ENCODE results near the gene OR52M1. TPM values are rescaled to one million over a fixed set of nuclear protein-coding genes. Genes with fewer than 3 reads are reported as not detected.
A peak's percentile ranks its signal among the peaks of the same experiment; 100 is the strongest.
"Not testable (repeated sequence)": the region's sequence is repeated elsewhere in the genome, so short reads cannot be mapped to it uniquely, and the experiment has no call there.

The OR52M1 gene, protein sequence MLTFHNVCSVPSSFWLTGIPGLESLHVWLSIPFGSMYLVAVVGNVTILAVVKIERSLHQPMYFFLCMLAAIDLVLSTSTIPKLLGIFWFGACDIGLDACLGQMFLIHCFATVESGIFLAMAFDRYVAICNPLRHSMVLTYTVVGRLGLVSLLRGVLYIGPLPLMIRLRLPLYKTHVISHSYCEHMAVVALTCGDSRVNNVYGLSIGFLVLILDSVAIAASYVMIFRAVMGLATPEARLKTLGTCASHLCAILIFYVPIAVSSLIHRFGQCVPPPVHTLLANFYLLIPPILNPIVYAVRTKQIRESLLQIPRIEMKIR
- total RNA-seq = not detected

DNA sequence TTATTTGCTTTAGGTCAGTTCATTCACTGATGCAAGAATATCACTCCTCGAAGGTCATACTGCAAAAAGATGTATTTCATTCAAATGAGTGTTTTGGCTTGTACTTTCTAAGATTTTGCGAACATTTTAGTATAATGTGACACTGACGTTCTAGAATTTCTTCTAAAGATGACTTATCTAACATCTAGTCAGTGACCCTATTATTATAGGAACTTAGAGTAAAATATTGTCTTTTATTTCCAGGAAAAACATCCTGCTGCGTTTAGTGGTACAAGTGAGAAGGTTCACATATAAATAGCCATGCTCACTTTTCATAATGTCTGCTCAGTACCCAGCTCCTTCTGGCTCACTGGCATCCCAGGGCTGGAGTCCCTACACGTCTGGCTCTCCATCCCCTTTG lies at the start of gene OR52M1:
Gene OR52M1 (plus strand): TSS at position 301 of the 400 bp plus-strand sequence. CDS start 0 bp downstream, at position 301.
- peaks cover 1% of the 10 kb centered on the region for H3K27me3 Mint-ChIP-seq (ENCODE audit: low read depth)
- H3K9me3 Mint-ChIP-seq = no peaks in the 10 kb centered on the region
- H3K4me3 Mint-ChIP-seq = no peak within 1 kb of the TSS
- no peak within 1 kb of the TSS for H3K27ac Mint-ChIP-seq
- H3K4me1 Mint-ChIP-seq (ENCODE audit: low read depth) = no peaks in the 10 kb centered on the region
- CTCF ChIA-PET = interaction anchor here (7.8 kb wide), 1 partner anchor 358 kb away, joined by 95 read pairs; no protein-coding TSS in a partner anchor
- intact Hi-C loops (cut with micrococcal nuclease) = no loop called here
- no peak for DNase-seq
- no peaks in the 10 kb centered on the region for H3K36me3 Mint-ChIP-seq (ENCODE audit: low read depth)

DNA sequence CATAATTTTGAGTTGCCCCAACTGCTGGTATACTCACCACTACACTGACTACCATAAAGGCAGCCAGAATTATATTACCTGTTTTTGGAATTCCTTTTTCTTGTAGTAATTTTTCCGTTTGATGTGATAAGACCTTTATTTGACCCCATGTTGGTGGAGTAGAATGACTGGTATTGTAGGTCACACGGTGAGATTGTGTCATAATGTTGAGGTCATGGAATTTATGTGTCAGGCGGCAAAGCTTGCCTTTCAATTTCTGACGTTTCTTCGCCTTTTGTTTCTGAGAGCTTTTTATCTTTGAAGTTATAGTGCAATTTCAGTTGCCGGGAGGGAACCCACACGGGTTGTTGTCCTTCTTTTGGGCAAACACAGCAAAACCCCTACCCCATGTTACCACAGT lies 49.5 kb upstream of the OR52M1 start:
- H3K27me3 Mint-ChIP-seq (ENCODE audit: low read depth) = peaks cover 6% of the 10 kb centered on the region
- peak; percentile 10 for DNase-seq
- H3K27ac Mint-ChIP-seq = no peak overlapping the region
- no peak overlapping the region for H3K4me3 Mint-ChIP-seq
- peaks cover 3% of the 10 kb centered on the region for H3K4me1 Mint-ChIP-seq (ENCODE audit: low read depth)
- CTCF ChIA-PET = interaction anchor here (0.7 to 5.3 kb wide), 3 partner anchors 44 to 309 kb away, joined by 3 to 68 read pairs (median 4); no protein-coding TSS in a partner anchor
- intact Hi-C loops (cut with micrococcal nuclease) = no loop called here
- peaks cover 6% of the 10 kb centered on the region for H3K9me3 Mint-ChIP-seq
- no peaks in the 10 kb centered on the region for H3K36me3 Mint-ChIP-seq (ENCODE audit: low read depth)

GRCh38 chr11:4495986-4496385 lies 49.0 kb upstream of the OR52M1 start:
- H3K4me3 Mint-ChIP-seq = no peak overlapping the region
- H3K27me3 Mint-ChIP-seq (ENCODE audit: low read depth) = peaks cover 6% of the 10 kb centered on the region
- intact Hi-C loops (cut with micrococcal nuclease) = no loop called here
- DNase-seq = no peak
- peaks cover 3% of the 10 kb centered on the region for H3K4me1 Mint-ChIP-seq (ENCODE audit: low read depth)
- H3K9me3 Mint-ChIP-seq = peaks cover 6% of the 10 kb centered on the region
- CTCF ChIA-PET = interaction anchor here (5.3 kb wide), 1 partner anchor 310 kb away, joined by 68 read pairs; no protein-coding TSS in a partner anchor
- H3K36me3 Mint-ChIP-seq (ENCODE audit: low read depth) = no peaks in the 10 kb centered on the region
- no peak overlapping the region for H3K27ac Mint-ChIP-seq

DNA sequence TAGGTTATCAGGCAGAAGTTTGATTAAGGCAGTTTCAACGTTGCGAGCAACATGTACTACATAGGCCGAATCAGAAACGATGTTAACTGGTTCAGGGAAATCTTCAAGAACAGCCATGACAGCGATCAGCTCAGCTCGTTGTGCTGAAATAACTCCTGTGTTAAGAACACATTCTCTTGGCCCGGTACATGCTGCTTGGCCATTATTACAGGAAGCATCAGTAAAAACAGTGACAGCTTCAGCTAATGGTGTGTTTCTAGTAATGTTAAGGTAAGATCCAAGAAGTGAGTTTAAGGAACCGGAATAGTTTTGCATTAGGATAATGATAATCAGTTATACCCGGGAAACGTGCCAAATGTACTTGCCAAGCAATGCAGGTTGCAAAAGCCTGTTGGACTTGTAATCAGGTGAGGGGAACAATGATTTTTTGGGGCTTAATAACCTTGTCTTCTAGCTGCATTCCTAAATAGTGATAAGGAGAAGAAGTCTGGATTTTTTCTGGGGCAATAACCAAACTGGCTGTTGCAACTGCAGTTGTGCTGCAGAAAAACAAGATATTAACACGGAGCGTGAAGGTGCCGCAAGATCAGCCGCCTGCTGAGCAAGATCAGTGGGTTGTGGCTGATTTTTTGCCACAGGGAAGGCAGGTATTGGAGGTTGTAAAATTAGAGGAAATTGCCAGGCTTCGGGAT lies 48.3 kb upstream of the OR52M1 start:
- intact Hi-C loops (cut with micrococcal nuclease) = no loop called here
- no peak overlapping the region for H3K27ac Mint-ChIP-seq
- H3K36me3 Mint-ChIP-seq (ENCODE audit: low read depth) = no peaks in the 10 kb centered on the region
- no peak for DNase-seq
- H3K4me3 Mint-ChIP-seq = no peak overlapping the region
- peaks cover under 1% of the 10 kb centered on the region for H3K9me3 Mint-ChIP-seq
- H3K27me3 Mint-ChIP-seq (ENCODE audit: low read depth) = peaks cover 6% of the 10 kb centered on the region
- H3K4me1 Mint-ChIP-seq (ENCODE audit: low read depth) = peaks cover 3% of the 10 kb centered on the region
- CTCF ChIA-PET = interaction anchor here (5.3 kb wide), 1 partner anchor 311 kb away, joined by 68 read pairs; no protein-coding TSS in a partner anchor

- CTCF ChIA-PET = interaction anchor here (1.1 kb wide), 1 partner anchor 322 kb away, joined by 3 read pairs; no protein-coding TSS in a partner anchor
- Mint-ChIP-seq H3K4me3 (no peak overlapping the region), H3K27me3 (ENCODE audit: low read depth) (peaks cover 7% of the 10 kb centered on the region), H3K36me3 (ENCODE audit: low read depth) (no peaks in the 10 kb centered on the region), H3K4me1 (ENCODE audit: low read depth) (no peaks in the 10 kb centered on the region), H3K9me3 (peaks cover 5% of the 10 kb centered on the region), H3K27ac (no peak overlapping the region)
- DNase-seq = no peak
- intact Hi-C loops (cut with micrococcal nuclease) = no loop called here
These were observed 36.1 kb upstream of the OR52M1 start for GRCh38 chr11:4508886-4509285.

DNA sequence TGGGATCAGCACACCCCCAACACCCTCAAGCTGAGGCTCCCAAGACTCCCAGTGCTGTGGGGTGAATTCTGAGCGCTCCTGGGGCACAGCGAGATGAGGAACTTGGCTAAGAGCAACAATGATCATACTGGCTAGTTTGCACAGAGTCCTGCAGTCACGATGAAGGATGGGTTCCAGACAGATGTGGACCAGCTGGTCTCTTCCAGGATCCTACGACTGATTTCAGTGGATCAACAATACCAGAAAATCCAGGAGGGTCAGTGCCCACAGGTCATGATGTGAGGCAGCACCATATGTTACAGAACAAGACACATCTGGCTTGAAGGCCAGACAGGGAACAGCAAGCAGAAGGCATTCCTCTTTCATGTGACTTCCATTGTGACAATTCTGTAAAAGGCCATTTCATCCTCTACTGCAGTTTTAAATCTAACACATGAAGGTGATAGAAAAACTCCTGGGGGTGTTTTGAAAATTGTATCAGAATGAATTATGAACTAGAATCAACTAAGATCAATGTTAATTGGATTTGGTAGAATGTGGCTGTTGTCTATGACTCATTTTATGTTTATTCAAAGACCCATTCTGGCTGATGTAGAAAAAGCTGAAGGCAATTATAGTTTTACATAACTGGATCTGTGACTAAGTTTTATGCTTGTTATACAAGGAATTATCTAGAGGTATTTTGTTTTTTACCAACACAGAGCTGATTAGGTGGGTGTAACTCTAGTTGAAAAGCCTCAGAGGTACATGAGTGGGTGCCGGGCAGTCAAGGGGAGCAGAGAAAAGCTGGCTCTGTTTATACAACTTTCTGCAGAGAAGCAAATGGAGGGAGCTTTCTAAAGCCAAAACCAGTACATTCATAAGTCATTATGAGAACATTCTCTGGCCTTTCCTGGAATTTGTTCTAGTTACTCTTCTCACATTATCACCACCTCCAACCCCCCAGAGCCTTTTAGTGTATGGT lies 33.4 kb upstream of the OR52M1 start:
- Mint-ChIP-seq H3K27ac (no peak overlapping the region), H3K4me3 (no peak overlapping the region), H3K27me3 (ENCODE audit: low read depth) (peaks cover 7% of the 10 kb centered on the region), H3K4me1 (ENCODE audit: low read depth) (no peaks in the 10 kb centered on the region), H3K36me3 (ENCODE audit: low read depth) (no peaks in the 10 kb centered on the region), H3K9me3 (peaks cover 5% of the 10 kb centered on the region)
- CTCF ChIA-PET = no interaction called here
- intact Hi-C loops (cut with micrococcal nuclease) = no loop called here
- no peak for DNase-seq

DNA sequence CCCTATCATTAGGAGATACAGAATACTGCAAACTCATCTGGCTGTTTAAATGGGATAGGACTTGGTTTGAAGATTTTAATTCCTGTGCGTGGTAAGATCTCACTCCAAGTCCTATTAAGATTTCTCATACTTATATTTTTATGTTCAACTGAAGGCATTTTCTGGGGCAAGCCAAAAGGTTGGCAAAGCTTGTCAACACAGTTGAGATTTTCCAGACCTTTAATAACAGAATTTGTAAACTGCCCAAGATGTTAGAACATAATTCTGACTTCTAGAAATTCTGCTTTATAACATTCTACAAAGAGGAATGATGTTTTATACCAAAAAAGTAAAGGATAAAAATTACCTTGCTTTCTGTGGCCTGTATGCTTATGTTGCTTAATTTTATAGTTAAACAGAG lies 30.8 kb upstream of the OR52M1 start:
- CTCF ChIA-PET = no interaction called here
- Mint-ChIP-seq H3K4me3 (no peak overlapping the region), H3K36me3 (ENCODE audit: low read depth) (no peaks in the 10 kb centered on the region), H3K9me3 (no peaks in the 10 kb centered on the region), H3K27ac (no peak overlapping the region), H3K4me1 (ENCODE audit: low read depth) (no peaks in the 10 kb centered on the region), H3K27me3 (ENCODE audit: low read depth) (no peaks in the 10 kb centered on the region)
- intact Hi-C loops (cut with micrococcal nuclease) = no loop called here
- DNase-seq = no peak

- intact Hi-C loops (cut with micrococcal nuclease) = no loop called here
- H3K4me1 Mint-ChIP-seq (ENCODE audit: low read depth) = peaks cover 3% of the 10 kb centered on the region
- no peak overlapping the region for H3K4me3 Mint-ChIP-seq
- H3K27me3 Mint-ChIP-seq (ENCODE audit: low read depth) = peaks cover 9% of the 10 kb centered on the region
- no peaks in the 10 kb centered on the region for H3K9me3 Mint-ChIP-seq
- no peak for DNase-seq
- H3K27ac Mint-ChIP-seq = no peak overlapping the region
- CTCF ChIA-PET = interaction anchor here (1.2 kb wide), 2 partner anchors 334 to 336 kb away, joined by 3 to 5 read pairs; no protein-coding TSS in a partner anchor
- no peaks in the 10 kb centered on the region for H3K36me3 Mint-ChIP-seq (ENCODE audit: low read depth)
These were observed 22.7 kb upstream of the OR52M1 start for GRCh38 chr11:4522339-4522738.

DNA sequence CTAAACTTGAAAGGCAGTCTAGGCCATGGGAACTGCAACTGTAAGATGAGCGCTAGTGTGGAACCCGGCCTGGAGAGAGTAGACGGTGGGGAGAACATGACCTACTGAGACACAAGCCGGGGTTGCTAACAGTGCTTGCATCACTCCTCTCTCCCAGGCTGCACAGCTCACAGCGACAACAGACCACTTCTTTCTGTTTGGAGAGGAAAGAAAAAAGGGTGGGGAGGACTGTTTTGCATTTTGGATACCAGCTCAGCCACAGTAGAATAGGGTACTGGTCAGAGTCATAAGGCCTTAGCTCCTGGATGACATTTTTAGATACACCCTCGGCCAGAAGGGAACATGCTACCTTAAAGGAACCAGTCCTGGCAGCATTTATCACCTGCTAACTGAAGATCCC lies 22.2 kb upstream of the OR52M1 start:
- Mint-ChIP-seq H3K27me3 (ENCODE audit: low read depth) (peaks cover 9% of the 10 kb centered on the region), H3K9me3 (no peaks in the 10 kb centered on the region)
- CTCF ChIA-PET = interaction anchor here (0.6 to 1.2 kb wide), 2 partner anchors 11 to 336 kb away, joined by 3 read pairs; no protein-coding TSS in a partner anchor

DNA sequence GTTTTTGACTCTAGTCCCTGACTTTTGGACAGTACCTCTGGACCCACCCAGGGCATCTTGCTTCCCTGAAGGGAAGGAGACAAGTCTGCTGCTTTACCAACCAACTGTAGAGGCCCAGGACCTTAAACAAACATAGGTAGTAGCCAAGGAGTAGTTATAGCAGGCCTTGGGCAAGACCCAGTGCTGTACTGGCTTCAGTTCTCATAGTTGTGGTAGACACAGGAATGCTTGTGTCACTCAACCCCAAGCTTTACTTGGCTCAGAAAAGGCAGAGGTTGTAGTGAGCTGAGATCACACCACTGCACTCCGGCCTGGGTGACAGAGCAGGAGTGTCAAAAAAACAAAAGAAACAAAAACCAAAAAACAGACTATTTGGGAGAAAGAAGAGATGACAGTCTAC lies 21.3 kb upstream of the OR52M1 start:
- Mint-ChIP-seq H3K27me3 (ENCODE audit: low read depth) (peaks cover 9% of the 10 kb centered on the region), H3K36me3 (ENCODE audit: low read depth) (no peaks in the 10 kb centered on the region), H3K4me3 (no peak overlapping the region), H3K4me1 (ENCODE audit: low read depth) (peaks cover 3% of the 10 kb centered on the region), H3K9me3 (no peaks in the 10 kb centered on the region), H3K27ac (no peak overlapping the region)
- intact Hi-C loops (cut with micrococcal nuclease) = no loop called here
- no peak for DNase-seq
- CTCF ChIA-PET = interaction anchor here (0.6 to 1.2 kb wide), 2 partner anchors 11 to 337 kb away, joined by 3 read pairs; no protein-coding TSS in a partner anchor

More for the DNA sequence above, 22.2 kb upstream of the OR52M1 start:
- H3K4me1 Mint-ChIP-seq (ENCODE audit: low read depth) = peaks cover 3% of the 10 kb centered on the region
- intact Hi-C loops (cut with micrococcal nuclease) = no loop called here
- no peaks in the 10 kb centered on the region for H3K36me3 Mint-ChIP-seq (ENCODE audit: low read depth)
- no peak overlapping the region for H3K27ac Mint-ChIP-seq
- no peak for DNase-seq
- H3K4me3 Mint-ChIP-seq = no peak overlapping the region

- no peaks in the 10 kb centered on the region for H3K4me1 Mint-ChIP-seq (ENCODE audit: low read depth)
- CTCF ChIA-PET = no interaction called here
- H3K27me3 Mint-ChIP-seq (ENCODE audit: low read depth) = peaks cover 21% of the 10 kb centered on the region
- H3K27ac Mint-ChIP-seq = no peak overlapping the region
- intact Hi-C loops (cut with micrococcal nuclease) = no loop called here
- no peak for DNase-seq
- peaks cover 1% of the 10 kb centered on the region for H3K9me3 Mint-ChIP-seq
- H3K4me3 Mint-ChIP-seq = no peak overlapping the region
- H3K36me3 Mint-ChIP-seq (ENCODE audit: low read depth) = no peaks in the 10 kb centered on the region
These were observed 17.1 kb upstream of the OR52M1 start for GRCh38 chr11:4527926-4528325.

DNA sequence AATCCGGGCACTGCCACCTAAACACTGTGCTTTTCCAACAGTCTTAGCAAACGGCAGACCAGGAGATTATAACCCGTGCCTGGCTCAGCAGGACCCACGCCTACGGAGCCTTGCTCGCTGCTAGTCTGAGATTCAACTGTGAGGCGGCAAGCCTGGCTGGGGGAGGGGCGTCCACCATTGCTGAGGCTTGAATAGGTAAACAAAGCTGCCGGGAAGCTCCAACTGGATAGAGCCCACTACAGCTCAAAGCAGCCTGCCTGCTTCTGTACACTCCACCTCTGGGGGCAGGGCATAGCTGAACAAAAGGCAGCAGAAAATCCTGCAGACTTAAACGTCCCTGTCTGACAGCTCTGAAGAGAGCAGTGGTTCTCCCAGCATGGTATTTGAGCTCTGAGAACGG lies 13.3 kb upstream of the OR52M1 start:
- CTCF ChIA-PET = interaction anchor here (1.1 to 1.3 kb wide), 2 partner anchors 11 to 345 kb away, joined by 3 to 4 read pairs; no protein-coding TSS in a partner anchor
- H3K27ac Mint-ChIP-seq; intact Hi-C loops (cut with micrococcal nuclease); DNase-seq; H3K4me3 Mint-ChIP-seq; H3K36me3 Mint-ChIP-seq (ENCODE audit: low read depth); H3K9me3 Mint-ChIP-seq; H3K4me1 Mint-ChIP-seq (ENCODE audit: low read depth): not testable (repeated sequence)
- H3K27me3 Mint-ChIP-seq (ENCODE audit: low read depth) = peaks cover 12% of the 10 kb centered on the region
